ENCODE measurements around the gene CPNE6. TPM values are rescaled to one million over a fixed set of nuclear protein-coding genes. Genes with fewer than 3 reads are reported as not detected.
A peak's percentile ranks its signal among the peaks of the same experiment; 100 is the strongest.

The CPNE6 gene
- total RNA-seq, 1 donor from 2014 or later, result not detected

- ATAC-seq (no peak), DNase-seq (peak; percentile 35)
- H3K27ac ChIP-seq, result no peak overlapping the region
- no peak overlapping the region for H3K4me3 ChIP-seq
- no peaks in the 10 kb centered on the region for H3K9me3 ChIP-seq
- intact Hi-C loops (cut with DNase I), result no loop called here
- H3K36me3 ChIP-seq, result peaks cover 35% of the 10 kb centered on the region
- peaks cover 20% of the 10 kb centered on the region for H3K4me1 ChIP-seq
- H3K27me3 ChIP-seq, result no peaks in the 10 kb centered on the region
- TF ChIP-seq CTCF (IDR thresholded peaks at IDR 0.05), result no peak
Measured at GRCh38 chr14:24096545-24097181, 25.3 kb downstream of the CPNE6 start.

- Histone ChIP-seq H3K9me3 (no peaks in the 10 kb centered on the region), H3K27ac (no peak overlapping the region), H3K27me3 (no peaks in the 10 kb centered on the region), H3K36me3 (peaks cover 35% of the 10 kb centered on the region), H3K4me3 (no peak overlapping the region), H3K4me1 (peaks cover 15% of the 10 kb centered on the region)
- DNase-seq (peak; percentile 57), ATAC-seq (no peak)
- intact Hi-C loops (cut with DNase I), result no loop called here
- TF ChIP-seq CTCF (IDR thresholded peaks at IDR 0.05), result no peak
Measured at GRCh38 chr14:24098229-24098926, 27.0 kb downstream of the CPNE6 start.

- DNase-seq, result peak; percentile 63
- TF ChIP-seq CTCF (IDR thresholded peaks at IDR 0.05), result no peak
- Histone ChIP-seq H3K4me1 (peaks cover 10% of the 10 kb centered on the region), H3K4me3 (no peak overlapping the region), H3K36me3 (peaks cover 35% of the 10 kb centered on the region), H3K27ac (no peak overlapping the region), H3K27me3 (no peaks in the 10 kb centered on the region), H3K9me3 (no peaks in the 10 kb centered on the region)
- ATAC-seq, result no peak
- intact Hi-C loops (cut with DNase I), result no loop called here
Measured at GRCh38 chr14:24098927-24099813, 27.8 kb downstream of the CPNE6 start.

- intact Hi-C loops (cut with DNase I), result loop anchor here (10.0 kb wide), 1 partner anchor 46 kb away; the partner anchor contains the start of gene CARMIL3
- ATAC-seq, result no peak
- DNase-seq, result no peak
- H3K27me3 ChIP-seq, result no peaks in the 10 kb centered on the region
- no peak overlapping the region for H3K27ac ChIP-seq
- H3K4me1 ChIP-seq, result peaks cover 5% of the 10 kb centered on the region
- no peak overlapping the region for H3K4me3 ChIP-seq
- no peak for TF ChIP-seq CTCF (IDR thresholded peaks at IDR 0.05)
- H3K36me3 ChIP-seq, result peaks cover 35% of the 10 kb centered on the region
- H3K9me3 ChIP-seq, result no peaks in the 10 kb centered on the region
Measured at GRCh38 chr14:24100197-24100981, 29.0 kb downstream of the CPNE6 start.

GRCh38 chr14:24100982-24101494 lies 29.7 kb downstream of the CPNE6 start:
- H3K4me1 ChIP-seq, result no peaks in the 10 kb centered on the region
- H3K9me3 ChIP-seq, result no peaks in the 10 kb centered on the region
- no peaks in the 10 kb centered on the region for H3K27me3 ChIP-seq
- H3K27ac ChIP-seq, result no peak overlapping the region
- TF ChIP-seq CTCF (IDR thresholded peaks at IDR 0.05), result no peak
- H3K36me3 ChIP-seq, result peaks cover 35% of the 10 kb centered on the region
- no peak for ATAC-seq
- intact Hi-C loops (cut with DNase I), result loop anchor here (10.0 kb wide), 1 partner anchor 46 kb away; the partner anchor contains the start of gene CARMIL3
- H3K4me3 ChIP-seq, result no peak overlapping the region
- DNase-seq, result no peak
